Smooth muscle cell (in vitro differentiated cells): ENCODE data around the gene TRIM69. TPM values are rescaled to one million over a fixed set of nuclear protein-coding genes. Genes with fewer than 3 reads are reported as not detected.

ENCODE experiments used
- DNase-seq: peaks from one replicate; lab custom pipeline; 2025; ENCODE audit not compliant: unreplicated experiment; lab: John Stamatoyannopoulos, UW
- H2AFZ ChIP-seq: fragments of 200-600 bp; sonication (generic); 2 replicates; pipeline ENCODE4 v1.6.0; 2016; ENCODE audit warnings: antibody characterized with exemption, low read depth, mild to moderate bottlenecking
- H3F3A ChIP-seq: fragments of 200-600 bp; sonication (generic); 2 replicates; pipeline ENCODE4 v1.6.0; 2017; ENCODE audit warnings: antibody characterized with exemption, low read depth
- H3K27ac ChIP-seq: fragments of 200-600 bp; sonication (generic); 2 replicates; pipeline ENCODE4 v1.5.1; 2016; ENCODE audit warnings: low read depth, mild to moderate bottlenecking
- H3K27me3 ChIP-seq: fragments of 200-600 bp; sonication (generic); 2 replicates; pipeline ENCODE4 v1.6.1; 2016; ENCODE audit warnings: low read depth, mild to moderate bottlenecking
- H3K36me3 ChIP-seq: fragments of 200-600 bp; sonication (generic); 2 replicates; pipeline ENCODE4 v1.5.1; 2016; ENCODE audit warnings: low read depth
- H3K4me1 ChIP-seq: fragments of 200-600 bp; sonication (generic); 2 replicates; pipeline ENCODE4 v1.5.1; 2016; ENCODE audit warnings: low read depth
- H3K4me2 ChIP-seq: fragments of 200-600 bp; sonication (generic); 2 replicates; pipeline ENCODE4 v1.6.0; 2016; ENCODE audit warnings: mild to moderate bottlenecking
- H3K4me3 ChIP-seq: fragments of 200-600 bp; sonication (generic); 2 replicates; pipeline ENCODE4 v1.5.1; 2016; ENCODE audit warnings: mild to moderate bottlenecking
- H3K79me2 ChIP-seq: fragments of 200-600 bp; sonication (generic); 2 replicates; pipeline ENCODE4 v1.6.0; 2016; ENCODE audit warnings: low read depth, mild to moderate bottlenecking
- H3K9ac ChIP-seq: fragments of 200-600 bp; sonication (generic); 2 replicates; pipeline ENCODE4 v1.6.0; 2016; ENCODE audit warnings: low read depth
- H3K9me3 ChIP-seq: fragments of 200-600 bp; sonication (generic); replicated peaks from 2 replicates; pipeline ENCODE4 v1.5.1; 2016; ENCODE audit warnings: low read depth
- H4K20me1 ChIP-seq: fragments of 200-600 bp; sonication (generic); 2 replicates; pipeline ENCODE4 v1.6.0; 2016; ENCODE audit warnings: low read depth
- WGBS: methylation state at CpG from one replicate; pipeline ENCODE4 v1.1.7; 2016; ENCODE audit warnings: low lambda C conversion rate; 5-methylcytosine and 5-hydroxymethylcytosine counted together
- polyA plus RNA-seq: library from polyadenylated mRNA; unstranded; fragments of >200 nt; fragmentation: Nextera tagmentation; extraction: Ambion mirVana; gene quantifications from 2 replicates; pipeline ENCODE4 v1.2.1, GENCODE V29; 2016
- total RNA-seq: library from RNA; depleted of rRNA; stranded (reverse); fragments of >200 nt; gene quantifications from 2 replicates; pipeline ENCODE4 v1.2.3, GENCODE V29; 2014
- TF ChIP-seq, protein P1 (sequence below): fragments of 200-600 bp; sonication (generic); IDR thresholded peaks from 2 replicates; pipeline ENCODE4 v1.5.1; 2017; ENCODE audit warnings: borderline replicate concordance, mild to moderate bottlenecking, antibody characterized with exemption; ENCODE audit not compliant: insufficient read depth, poor library complexity, severe bottlenecking

Gene TRIM69
- total and polyA plus RNA-seq, 2 experiments from 2014 or later, result 4.2 to 4.8 TPM

DNA sequence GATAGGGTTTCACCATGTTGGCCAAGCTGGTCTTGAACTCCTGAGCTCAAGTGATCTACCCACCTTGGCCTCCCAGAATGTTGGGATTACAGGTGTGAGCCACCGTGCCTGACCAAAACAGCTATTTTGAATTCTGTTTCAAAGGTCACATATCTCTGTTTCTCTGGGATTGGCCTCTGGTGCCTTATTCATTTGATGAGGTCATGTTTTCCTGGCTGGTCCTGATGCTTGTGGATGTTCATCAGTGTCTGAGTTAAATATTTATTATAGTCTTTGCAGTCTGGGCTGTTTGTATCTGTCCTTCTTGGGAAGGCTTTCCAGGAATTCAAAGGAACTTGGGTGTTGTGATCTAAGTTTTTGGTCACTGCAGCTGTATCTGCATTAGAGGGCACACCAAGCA is 30.3 kb upstream of the TRIM69 start:
- Histone ChIP-seq H2AFZ (no peak overlapping the region), H3K9me3 (no peaks in the 10 kb centered on the region), H3F3A (peaks cover 3% of the 10 kb centered on the region), H3K9ac (no peak overlapping the region), H3K79me2 (no peaks in the 10 kb centered on the region), H3K4me2 (no peak overlapping the region), H3K27ac (no peak overlapping the region), H3K4me3 (no peak overlapping the region), H3K36me3 (no peaks in the 10 kb centered on the region), H3K27me3 (no peaks in the 10 kb centered on the region), H3K4me1 (no peaks in the 10 kb centered on the region), H4K20me1 (no peaks in the 10 kb centered on the region)
- WGBS, result 73% methylated on average over 1 of the region's 1 CpG
- no peak for DNase-seq
- TF ChIP-seq, protein P1, sequence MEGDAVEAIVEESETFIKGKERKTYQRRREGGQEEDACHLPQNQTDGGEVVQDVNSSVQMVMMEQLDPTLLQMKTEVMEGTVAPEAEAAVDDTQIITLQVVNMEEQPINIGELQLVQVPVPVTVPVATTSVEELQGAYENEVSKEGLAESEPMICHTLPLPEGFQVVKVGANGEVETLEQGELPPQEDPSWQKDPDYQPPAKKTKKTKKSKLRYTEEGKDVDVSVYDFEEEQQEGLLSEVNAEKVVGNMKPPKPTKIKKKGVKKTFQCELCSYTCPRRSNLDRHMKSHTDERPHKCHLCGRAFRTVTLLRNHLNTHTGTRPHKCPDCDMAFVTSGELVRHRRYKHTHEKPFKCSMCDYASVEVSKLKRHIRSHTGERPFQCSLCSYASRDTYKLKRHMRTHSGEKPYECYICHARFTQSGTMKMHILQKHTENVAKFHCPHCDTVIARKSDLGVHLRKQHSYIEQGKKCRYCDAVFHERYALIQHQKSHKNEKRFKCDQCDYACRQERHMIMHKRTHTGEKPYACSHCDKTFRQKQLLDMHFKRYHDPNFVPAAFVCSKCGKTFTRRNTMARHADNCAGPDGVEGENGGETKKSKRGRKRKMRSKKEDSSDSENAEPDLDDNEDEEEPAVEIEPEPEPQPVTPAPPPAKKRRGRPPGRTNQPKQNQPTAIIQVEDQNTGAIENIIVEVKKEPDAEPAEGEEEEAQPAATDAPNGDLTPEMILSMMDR, result no peak

- no peaks in the 10 kb centered on the region for H4K20me1 ChIP-seq
- H3K4me1 ChIP-seq, result no peaks in the 10 kb centered on the region
- H3K36me3 ChIP-seq, result no peaks in the 10 kb centered on the region
- H3K27me3 ChIP-seq, result no peaks in the 10 kb centered on the region
- H3K79me2 ChIP-seq, result peaks cover under 1% of the 10 kb centered on the region
- no peaks in the 10 kb centered on the region for H3K9me3 ChIP-seq
- peak overlapping the region; percentile 21 for H3K27ac ChIP-seq
- no peak for DNase-seq
- H3K4me2 ChIP-seq, result no peak overlapping the region
- WGBS, result 82% methylated on average over 2 of the region's 2 CpGs
- no peak overlapping the region for H3K4me3 ChIP-seq
- H2AFZ ChIP-seq, result no peak overlapping the region
- H3F3A ChIP-seq, result peaks cover 3% of the 10 kb centered on the region
- TF ChIP-seq, protein P1, result no peak
- no peak overlapping the region for H3K9ac ChIP-seq
Observed at GRCh38 chr15:44706401-44706800, 29.9 kb upstream of the TRIM69 start.

GRCh38 chr15:44706946-44707636 is 29.2 kb upstream of the TRIM69 start:
- Histone ChIP-seq H3F3A (peaks cover 3% of the 10 kb centered on the region), H3K27me3 (no peaks in the 10 kb centered on the region), H3K9ac (no peak overlapping the region), H2AFZ (no peak overlapping the region), H3K9me3 (no peaks in the 10 kb centered on the region), H3K4me2 (no peak overlapping the region), H3K36me3 (no peaks in the 10 kb centered on the region), H4K20me1 (peaks cover 3% of the 10 kb centered on the region), H3K4me1 (no peaks in the 10 kb centered on the region), H3K27ac (peak overlapping the region; percentile 21), H3K4me3 (no peak overlapping the region), H3K79me2 (peaks cover 7% of the 10 kb centered on the region)
- DNase-seq, result no peak
- TF ChIP-seq, protein P1, result no peak
- 61% methylated on average over 2 of the region's 2 CpGs for WGBS
